ENCODE data around the gene KDM5C. TPM values are rescaled to one million over a fixed set of nuclear protein-coding genes. Genes with fewer than 3 reads are reported as not detected.
"Not testable (repeated sequence)": the region's sequence is repeated elsewhere in the genome, so short reads cannot be mapped to it uniquely, and the experiment has no call there.

Gene KDM5C
- total RNA-seq, 4 donors from 2014 or later = 99.7 to 178 (median 114) TPM

DNA sequence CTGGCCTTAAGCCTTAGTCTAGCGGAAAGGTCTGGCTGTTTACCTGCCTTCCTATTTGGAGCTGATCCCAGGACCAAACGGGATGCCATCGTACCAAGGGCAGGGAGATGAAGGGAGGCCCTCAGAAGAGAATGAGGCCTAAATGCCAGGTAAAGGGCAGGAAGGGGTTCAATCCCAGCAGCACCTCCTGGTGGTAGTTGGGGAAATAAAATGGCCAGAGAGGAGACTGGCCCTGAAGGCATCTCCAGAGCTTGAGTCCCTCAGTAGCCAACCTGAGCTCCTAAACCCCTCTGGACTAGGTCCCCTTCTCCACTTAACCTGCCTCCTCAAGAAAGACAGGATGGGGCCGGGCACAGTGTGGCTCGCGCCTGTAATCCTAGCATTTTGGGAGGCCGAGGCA lies 53.7 kb downstream of the KDM5C start:
- peaks cover 0 to 4% of the 10 kb centered on the region in 2 donors for H3K36me3 ChIP-seq
- TF ChIP-seq POLR2A (IDR thresholded peaks at IDR 0.05) = no peak
- TF ChIP-seq, protein P1, sequence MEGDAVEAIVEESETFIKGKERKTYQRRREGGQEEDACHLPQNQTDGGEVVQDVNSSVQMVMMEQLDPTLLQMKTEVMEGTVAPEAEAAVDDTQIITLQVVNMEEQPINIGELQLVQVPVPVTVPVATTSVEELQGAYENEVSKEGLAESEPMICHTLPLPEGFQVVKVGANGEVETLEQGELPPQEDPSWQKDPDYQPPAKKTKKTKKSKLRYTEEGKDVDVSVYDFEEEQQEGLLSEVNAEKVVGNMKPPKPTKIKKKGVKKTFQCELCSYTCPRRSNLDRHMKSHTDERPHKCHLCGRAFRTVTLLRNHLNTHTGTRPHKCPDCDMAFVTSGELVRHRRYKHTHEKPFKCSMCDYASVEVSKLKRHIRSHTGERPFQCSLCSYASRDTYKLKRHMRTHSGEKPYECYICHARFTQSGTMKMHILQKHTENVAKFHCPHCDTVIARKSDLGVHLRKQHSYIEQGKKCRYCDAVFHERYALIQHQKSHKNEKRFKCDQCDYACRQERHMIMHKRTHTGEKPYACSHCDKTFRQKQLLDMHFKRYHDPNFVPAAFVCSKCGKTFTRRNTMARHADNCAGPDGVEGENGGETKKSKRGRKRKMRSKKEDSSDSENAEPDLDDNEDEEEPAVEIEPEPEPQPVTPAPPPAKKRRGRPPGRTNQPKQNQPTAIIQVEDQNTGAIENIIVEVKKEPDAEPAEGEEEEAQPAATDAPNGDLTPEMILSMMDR (IDR thresholded peaks at IDR 0.05) = no peak
- no peaks in the 10 kb centered on the region for H3K27me3 ChIP-seq
- H3K4me1 ChIP-seq = no peaks in the 10 kb centered on the region
- intact Hi-C loops (cut with DNase I) = no loop called here
- no peak overlapping the region for H3K27ac ChIP-seq
- WGBS, 2 donors = 91 to 100% methylated on average over 6 to 7 of the region's 7 CpGs
- no peak for DNase-seq
- no peaks in the 10 kb centered on the region for H3K9me3 ChIP-seq
- H3K4me3 ChIP-seq (replicated peaks in 1 of 3) = no peak overlapping the region

GRCh38 chrX:53166103-53166502 lies 58.9 kb downstream of the KDM5C start:
- no peak overlapping the region for H3K27ac ChIP-seq
- 98 to 100% methylated on average over 3 of the region's 3 CpGs for WGBS, 2 donors
- intact Hi-C loops (cut with DNase I) = no loop called here
- no peak overlapping the region for H3K4me3 ChIP-seq (replicated peaks in 1 of 3)
- no peaks in the 10 kb centered on the region for H3K27me3 ChIP-seq
- no peaks in the 10 kb centered on the region for H3K9me3 ChIP-seq
- no peak for TF ChIP-seq POLR2A (IDR thresholded peaks at IDR 0.05)
- TF ChIP-seq, protein P1 (IDR thresholded peaks at IDR 0.05) = no peak
- H3K4me1 ChIP-seq = no peaks in the 10 kb centered on the region
- no peaks in the 10 kb centered on the region for H3K36me3 ChIP-seq
- no peak for DNase-seq

DNA sequence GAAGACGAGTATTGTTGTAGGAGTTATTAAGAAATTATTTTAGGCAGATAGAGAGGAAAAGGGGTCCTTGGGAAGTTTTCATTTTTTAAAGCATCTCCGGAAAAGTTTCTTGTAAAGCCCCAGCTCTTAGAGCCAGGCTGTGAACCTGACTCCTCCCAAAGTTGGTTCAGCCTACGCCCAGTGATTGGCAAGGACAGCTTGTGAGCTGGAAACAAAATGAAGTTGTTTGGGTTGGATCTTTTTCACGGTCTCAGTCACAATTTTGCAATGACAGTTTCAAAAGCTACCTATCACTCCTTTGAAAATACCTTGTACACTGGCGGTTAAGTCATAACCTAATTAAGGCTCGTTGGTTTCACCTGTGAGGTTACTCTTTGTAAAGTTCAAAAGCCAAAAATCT lies 60.4 kb downstream of the KDM5C start:
- H3K9me3 ChIP-seq; H3K27me3 ChIP-seq; H3K4me1 ChIP-seq; intact Hi-C loops (cut with DNase I); H3K36me3 ChIP-seq; H3K27ac ChIP-seq; H3K4me3 ChIP-seq (replicated peaks in 1 of 3): not testable (repeated sequence)
- WGBS, 2 donors = 68 to 92% methylated on average over 5 to 6 of the region's 6 CpGs
- peak in 1 of 2 donors; percentile 1 for DNase-seq

DNA sequence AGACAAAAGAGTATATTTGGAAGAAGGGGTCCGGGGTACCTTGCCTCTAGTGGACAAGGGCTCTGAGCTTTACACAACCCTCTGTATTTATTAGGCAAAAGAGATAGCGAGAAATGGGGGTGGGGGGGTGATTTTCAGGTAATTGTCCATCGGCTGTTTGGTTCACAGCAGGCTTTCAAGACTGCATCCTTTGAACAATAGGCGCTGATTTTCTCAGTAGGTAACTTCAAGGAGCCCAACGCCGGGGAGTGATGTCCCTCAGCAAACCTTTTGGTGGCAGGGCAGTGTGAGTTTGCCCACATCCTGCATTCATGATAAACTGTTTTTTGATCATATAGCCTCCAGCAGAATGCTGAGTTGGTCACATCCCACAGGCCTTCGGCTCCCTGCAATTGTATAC lies 61.6 kb downstream of the KDM5C start:
- intact Hi-C loops (cut with DNase I) = no loop called here
- Histone ChIP-seq H3K4me1 (no peaks in the 10 kb centered on the region), H3K27me3 (no peaks in the 10 kb centered on the region), H3K9me3 (no peaks in the 10 kb centered on the region), H3K4me3 (replicated peaks in 1 of 3) (no peak overlapping the region), H3K27ac (no peak overlapping the region), H3K36me3 (no peaks in the 10 kb centered on the region)
- TF ChIP-seq POLR2A (IDR thresholded peaks at IDR 0.05) = no peak
- TF ChIP-seq, protein P1 (IDR thresholded peaks at IDR 0.05) = no peak
- no peak for DNase-seq
- WGBS, 2 donors = 86 to 94% methylated on average over 7 of the region's 7 CpGs

GRCh38 chrX:53160297-53160983 lies 64.6 kb downstream of the KDM5C start:
- 68 to 83% methylated on average over 6 of the region's 6 CpGs for WGBS, 2 donors
- no peaks in the 10 kb centered on the region for H3K36me3 ChIP-seq

More at GRCh38 chrX:53160297-53160983, 64.6 kb downstream of the KDM5C start:
- Histone ChIP-seq H3K4me1 (no peaks in the 10 kb centered on the region), H3K27ac (no peak overlapping the region), H3K4me3 (replicated peaks in 1 of 3) (no peak overlapping the region), H3K9me3 (no peaks in the 10 kb centered on the region), H3K27me3 (no peaks in the 10 kb centered on the region)
- no peak for DNase-seq
- intact Hi-C loops (cut with DNase I) = no loop called here
- TF ChIP-seq, protein P1 (IDR thresholded peaks at IDR 0.05) = no peak
- no peak for TF ChIP-seq POLR2A (IDR thresholded peaks at IDR 0.05)

All from thyroid gland (tissue), 4 donors.